B cell (primary cell): Measurements from ENCODE around the gene CLDN6.

Experiments
- CTCF ChIP-seq: fragments of 200-600 bp; IDR thresholded peaks from one replicate; pipeline ENCODE4 v1.8.0; 2022; ENCODE audit warnings: antibody characterized with exemption, mild to moderate bottlenecking
- EZH2 ChIP-seq: IDR thresholded peaks from 2 replicates; pipeline ENCODE4 v1.6.1; 2012; ENCODE audit warnings: borderline replicate concordance, low read depth, mild to moderate bottlenecking, moderate library complexity, low read length; ENCODE audit not compliant: insufficient read depth, poor library complexity, severe bottlenecking

DNA sequence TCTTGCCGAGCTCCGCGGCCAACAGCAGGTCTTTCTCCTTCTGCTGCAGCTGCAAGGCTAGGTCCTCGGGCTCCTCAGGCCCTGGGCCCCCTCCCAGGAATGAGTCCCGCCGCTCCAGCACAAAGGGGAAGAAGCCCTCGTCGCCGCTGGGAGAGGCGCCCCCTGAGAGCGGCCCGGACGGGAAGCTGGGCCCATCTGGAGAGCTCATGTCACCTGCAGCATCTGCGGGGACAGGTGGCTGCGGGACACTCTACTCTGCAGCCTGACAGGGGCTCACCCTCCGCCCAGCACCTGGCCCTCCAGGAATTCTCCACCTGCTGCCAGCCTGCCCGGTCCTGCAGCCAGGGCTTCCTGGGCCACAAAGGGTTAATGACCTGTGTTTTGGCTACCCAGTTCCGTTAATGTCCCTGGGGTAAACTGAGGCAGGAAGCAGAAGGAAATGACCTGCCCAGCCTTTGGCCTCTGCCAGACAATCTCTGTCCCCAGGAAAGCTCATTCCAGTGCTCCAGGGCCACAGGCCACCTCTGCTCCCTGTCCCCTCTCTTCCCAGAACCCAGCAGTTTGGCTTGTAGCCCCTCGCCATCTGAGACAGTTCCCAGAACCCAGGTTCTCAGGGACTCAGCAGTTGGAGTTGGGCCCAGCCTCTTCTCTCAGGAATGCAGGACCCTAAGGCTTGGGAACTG, 17.4 kb upstream of the CLDN6 start:
- TF ChIP-seq EZH2, result no peak
- no peak for TF ChIP-seq CTCF
